HG02870 (cell line): ENCODE measurements around the gene SLC24A5.

Experiments
- ATAC-seq: cut with Tn5 transposase; IDR thresholded peaks from one replicate; pipeline ENCODE4 v1.9.1; 2021; ENCODE audit warnings: mild to moderate bottlenecking, moderate library complexity; ENCODE audit not compliant: unreplicated experiment

SLC24A5 gene

DNA sequence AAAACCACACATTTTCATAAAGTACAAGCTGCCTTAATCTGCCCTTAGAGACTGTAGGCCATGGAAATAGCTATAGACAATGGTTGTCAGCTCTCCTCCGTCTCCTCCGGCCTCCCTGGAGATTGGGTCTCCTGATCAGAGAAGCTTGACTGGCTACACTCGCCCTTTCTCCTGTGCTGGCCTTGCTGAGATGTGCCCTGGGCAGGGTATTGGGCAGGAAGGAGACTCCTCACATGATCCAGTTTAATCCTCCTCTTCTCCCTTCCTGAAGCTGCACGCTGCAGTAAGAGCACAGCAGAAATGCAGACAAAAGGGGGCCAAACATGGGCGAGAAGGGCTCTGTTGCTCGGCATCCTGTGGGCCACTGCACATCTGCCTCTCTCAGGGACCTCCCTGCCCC, at the start of gene SLC24A5:
SLC24A5 (plus strand) TSS at position 246 of the 400 bp plus-strand sequence; CDS start at position 301, 55 bp downstream.
- ATAC-seq, result no peak

DNA sequence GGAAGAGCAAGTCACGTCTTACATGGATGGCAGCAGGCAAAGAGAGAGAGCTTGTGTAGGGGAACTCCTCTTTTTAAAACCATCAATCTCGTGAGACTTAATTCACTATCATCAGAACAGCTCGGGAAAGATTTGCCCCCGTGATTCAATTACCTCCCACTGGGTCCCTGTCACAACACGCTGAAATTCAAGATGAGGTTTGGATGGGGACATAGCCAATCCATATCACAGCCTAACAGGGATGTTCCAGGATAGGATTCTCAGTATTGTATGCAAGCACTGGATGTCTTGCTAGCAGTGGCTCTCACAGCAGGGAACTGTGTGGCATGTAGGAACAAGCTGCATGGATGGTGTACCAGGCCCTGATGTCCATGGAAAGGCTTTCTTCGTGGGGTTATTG, 47.8 kb upstream of the SLC24A5 start:
- no peak for ATAC-seq

DNA sequence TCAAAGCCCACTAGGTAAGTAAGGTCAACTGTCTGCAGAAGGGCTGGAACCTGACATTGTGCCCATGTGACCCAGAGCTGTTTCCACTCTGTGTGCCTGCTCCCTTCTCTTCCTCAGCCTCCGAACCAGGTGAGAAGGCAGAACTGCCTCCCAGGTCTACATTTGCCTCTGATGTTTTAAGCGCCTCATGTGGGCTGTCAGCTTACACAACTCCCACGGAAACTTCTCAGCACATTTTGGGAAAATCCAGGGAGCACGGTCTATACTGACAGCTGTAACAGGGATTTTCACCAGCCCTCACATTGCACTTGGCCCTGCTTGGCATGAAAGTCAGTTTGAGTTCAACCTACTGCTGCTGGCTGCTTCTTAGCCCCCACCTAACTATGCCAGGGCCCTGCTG, 46.9 kb upstream of the SLC24A5 start:
- ATAC-seq, result no peak

DNA sequence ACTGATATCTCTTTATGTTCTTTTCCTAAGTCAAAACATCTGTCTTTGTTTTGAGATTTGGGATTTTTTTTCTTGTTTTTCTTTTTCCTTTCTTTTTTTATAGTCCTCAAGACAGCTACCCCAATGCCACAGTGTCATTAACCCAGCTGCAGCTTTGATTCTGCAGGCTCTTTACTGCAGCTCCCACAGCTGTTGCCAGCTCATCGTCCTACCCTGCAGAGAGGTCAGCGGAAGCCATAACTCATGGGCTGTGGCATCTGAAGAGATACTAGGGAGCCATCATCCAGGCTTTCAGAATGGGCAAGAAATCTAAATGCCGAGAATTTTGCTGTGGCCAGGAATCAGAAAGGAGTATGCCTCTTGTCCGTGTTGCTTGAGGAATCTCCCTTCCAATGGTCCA, 44.3 kb upstream of the SLC24A5 start:
- no peak for ATAC-seq

DNA sequence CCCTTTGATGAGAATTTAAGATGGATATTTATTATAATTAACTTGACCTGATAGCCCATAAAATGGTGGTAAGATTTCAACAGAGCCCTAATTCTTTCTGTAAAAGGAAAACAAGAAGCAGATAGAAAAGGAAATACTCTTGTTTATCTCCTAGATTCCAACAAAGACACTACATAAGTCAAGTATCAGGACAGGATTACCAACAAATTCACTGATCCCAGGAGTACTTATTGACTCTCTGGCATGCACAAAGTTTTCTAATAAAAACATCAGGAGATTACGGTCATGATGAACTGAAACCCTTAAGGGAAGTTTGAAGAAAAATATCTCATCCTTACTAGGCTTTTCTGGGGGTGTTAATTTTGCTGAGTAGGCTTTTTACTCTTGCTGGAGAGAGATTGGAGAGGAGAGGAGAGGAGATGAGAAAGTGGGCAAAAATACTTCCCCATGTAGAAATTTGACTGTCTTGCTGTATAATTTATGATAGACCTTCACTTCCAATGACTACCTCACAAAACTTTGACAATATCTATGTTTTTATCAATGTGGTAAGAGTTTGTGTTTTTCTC, 43.1 kb upstream of the SLC24A5 start:
- ATAC-seq, result no peak

DNA sequence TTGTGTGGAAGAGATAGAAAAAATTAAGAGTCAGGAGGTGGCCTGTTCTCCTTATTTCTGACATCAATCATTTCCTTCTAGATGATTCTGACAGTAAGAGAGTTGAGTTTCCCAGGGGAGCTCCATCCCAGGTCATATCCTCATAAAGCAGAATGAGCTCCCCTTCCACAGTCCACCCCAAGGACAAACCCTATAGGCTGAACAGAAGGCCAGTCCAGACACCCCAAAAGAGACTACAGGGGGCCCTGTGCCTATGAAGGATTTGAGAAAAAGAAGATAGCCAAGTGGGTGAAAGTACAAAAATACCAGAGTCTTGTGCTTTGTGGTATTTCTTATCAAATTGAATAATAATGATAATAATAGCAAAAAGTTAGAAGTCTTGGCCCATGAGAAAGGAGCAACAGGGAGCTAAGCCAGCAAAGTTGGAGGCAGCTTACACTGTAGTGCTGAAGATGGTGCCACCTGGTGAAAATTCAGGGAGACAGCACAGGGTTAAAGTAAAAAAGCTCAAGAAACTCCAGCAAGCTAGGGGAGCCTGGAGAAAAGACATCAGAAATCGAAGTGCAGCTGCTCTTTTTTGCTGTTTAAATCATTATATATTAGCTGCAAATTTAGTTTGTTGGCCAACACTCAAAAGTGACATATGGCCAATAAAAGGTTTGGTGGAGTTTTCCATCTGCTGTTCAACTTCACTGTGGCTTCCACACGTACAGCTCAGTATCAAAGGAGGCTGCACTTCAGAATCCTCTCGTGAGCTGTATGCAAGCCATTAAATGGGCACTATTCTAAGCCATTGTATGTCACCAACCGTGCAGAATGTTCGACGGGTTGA, 35.8 kb upstream of the SLC24A5 start:
- ATAC-seq, result peak; percentile 70

DNA sequence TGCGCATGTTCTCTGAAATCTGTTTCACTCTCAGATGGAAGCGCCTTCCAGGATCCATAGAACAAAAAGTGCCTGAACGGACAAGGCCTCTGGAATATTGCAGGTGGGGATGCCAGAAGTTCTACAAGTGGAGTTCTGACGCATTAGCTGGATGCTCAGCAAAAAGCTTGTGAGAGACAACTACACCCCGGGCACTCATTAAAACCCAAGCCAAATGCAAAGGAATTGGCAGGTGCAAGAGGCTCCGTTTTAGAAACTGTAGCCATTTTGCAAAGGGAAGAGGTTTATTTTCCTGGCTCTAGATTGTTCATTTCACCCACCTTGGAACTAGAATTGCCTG, 35.2 kb upstream of the SLC24A5 start:
- ATAC-seq, result no peak

DNA sequence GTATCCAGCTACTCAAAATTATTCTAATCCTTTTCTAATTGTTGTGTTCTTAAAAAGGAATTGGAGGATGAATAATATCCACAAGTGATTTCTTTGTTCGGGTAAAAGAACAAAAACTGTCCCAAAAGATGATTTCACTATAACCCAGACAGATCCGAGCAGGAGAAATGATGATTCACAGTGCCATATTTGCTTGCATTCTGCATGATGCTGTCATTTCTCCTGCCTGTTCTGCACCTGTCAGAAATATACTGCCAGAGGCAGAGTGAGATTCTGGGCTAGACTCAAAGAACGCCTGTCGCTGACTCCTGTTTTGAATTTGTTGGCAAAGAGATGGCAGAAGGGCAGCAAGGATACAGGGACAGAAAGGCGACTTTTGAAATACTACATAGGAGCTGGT, 34.7 kb upstream of the SLC24A5 start:
- ATAC-seq, result no peak

DNA sequence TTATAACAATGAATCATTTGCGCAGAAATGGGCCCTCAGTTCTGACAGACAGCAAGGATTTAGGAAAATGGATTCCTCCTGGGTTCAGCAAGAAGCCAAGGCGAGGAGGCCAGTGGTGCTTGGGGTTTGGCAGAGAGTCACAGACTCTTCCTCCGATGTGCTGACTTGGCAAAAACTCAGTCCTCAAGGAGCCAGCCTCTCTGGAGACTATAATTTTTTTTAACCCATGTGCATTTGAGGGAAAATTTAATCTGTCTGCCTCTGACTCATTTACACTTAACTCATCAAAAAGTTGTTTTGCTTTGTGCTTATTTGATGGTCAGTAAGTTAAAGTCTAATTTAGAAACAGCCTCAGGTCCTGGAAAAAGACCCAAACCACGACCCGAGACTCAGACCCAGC, 34.2 kb upstream of the SLC24A5 start:
- ATAC-seq, result no peak

DNA sequence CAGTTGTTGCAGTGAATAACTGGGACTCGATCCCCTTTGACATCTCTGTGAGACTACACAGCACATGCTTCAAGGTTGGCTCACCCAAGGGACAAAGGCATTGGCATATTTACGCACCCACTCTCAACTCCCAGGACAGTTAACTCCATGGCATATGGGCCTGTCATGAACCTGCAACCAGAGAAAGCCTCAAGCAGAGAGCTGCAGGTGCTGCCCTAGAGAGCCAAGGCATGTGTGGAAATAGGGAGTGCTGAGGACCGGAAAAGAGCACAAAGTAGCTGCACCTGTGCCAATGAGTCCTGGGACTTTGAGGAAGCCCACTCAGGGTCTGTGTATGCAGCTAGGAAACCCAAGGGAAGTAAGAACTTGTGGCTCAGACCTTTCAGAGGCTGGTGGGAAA, 32.9 kb upstream of the SLC24A5 start:
- ATAC-seq, result no peak

DNA sequence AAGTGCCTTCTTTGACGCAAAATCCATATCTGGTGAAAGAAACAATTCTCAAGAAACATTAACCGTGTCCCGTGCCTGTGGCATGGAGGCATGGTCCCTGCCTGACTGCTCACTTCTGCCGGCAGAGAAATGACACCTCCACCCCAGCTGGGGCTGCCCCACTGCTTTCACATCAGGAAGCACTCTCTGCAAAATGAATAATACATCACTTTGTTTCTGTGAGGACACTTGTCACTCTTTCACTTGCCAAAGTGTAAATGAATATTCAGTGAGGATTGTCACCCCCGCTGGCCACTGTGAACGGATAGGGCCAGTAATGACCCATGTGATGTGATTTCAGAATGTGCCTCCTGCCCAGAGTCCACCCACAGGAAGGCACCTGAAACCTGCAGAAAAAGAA, 31.1 kb upstream of the SLC24A5 start:
- ATAC-seq, result no peak

DNA sequence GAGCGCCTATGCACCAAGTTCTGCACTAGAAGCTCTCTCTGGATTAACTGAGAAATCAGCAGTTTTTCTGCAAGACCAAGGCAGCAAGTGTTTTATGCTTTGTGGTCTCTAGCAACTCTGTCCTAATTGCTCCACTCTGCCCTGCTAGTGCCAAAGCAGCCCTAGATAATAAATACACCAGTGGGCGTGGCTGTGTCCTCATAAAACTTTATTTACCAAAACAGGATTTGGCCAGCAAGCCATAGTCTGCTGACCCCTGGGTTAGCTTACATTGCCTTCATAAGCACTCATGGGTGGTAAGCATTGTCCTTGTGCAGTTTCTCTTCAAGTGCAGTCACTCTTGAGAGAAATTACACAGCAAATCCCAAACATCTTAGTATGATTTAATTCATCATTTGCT, 30.7 kb upstream of the SLC24A5 start:
- ATAC-seq, result no peak

DNA sequence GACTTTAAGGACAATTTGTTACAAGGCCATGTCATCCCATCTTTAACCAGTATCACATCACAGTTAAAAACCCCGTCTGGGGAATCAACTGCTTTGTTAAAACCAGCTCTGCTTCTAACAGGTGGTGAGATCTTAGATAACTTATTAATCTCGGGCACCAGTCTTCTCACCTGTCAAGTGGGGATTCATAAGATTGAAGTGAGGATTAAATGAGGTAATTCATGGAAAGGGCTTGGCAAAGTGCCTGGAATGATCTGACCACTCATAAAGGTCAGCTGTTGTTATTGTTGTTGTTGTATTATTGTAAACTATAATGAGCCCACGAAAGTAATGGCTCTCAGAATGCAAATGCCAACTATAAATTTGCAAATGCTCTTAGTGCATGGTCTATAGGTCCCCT, 30.1 kb upstream of the SLC24A5 start:
- no peak for ATAC-seq

DNA sequence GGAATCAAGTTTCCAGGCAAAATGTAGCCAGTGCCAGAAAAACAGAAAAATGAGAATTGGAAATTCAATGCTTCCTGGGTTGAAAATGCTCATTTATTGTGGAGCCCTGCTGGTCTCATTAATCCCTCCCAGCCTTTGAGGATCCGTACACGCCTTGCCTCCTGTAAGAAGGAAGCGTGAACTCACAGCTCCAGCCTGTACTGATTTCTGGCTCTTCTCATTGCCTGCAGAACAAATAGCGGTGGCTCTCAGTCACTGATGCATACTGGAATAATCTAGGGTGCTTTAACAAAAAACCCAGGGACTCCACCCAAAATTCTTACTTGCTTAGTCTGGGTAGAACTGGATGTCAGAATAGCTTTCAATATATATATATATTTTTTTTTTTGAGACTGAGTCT, 29.3 kb upstream of the SLC24A5 start:
- ATAC-seq, result no peak

DNA sequence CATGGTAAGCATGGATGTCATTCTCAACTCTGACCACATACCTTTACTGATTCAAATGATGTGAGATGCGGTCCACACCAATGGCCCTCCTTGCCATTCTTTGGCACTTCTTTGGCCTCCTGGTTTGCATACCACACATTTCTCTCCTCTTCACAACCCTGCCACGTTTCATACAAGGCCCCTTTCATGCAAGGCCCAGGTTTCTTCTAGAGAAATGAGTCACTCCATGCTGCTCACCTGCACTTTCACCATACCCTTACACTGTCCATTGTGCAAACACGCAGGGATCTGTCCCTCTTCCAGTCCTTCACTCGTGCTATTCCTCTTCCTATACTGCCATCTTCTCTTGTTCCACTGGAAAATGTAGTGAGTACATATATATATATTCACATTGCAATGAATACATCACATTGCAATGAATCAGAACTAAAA, 24.4 kb upstream of the SLC24A5 start:
- ATAC-seq, result peak; percentile 96

DNA sequence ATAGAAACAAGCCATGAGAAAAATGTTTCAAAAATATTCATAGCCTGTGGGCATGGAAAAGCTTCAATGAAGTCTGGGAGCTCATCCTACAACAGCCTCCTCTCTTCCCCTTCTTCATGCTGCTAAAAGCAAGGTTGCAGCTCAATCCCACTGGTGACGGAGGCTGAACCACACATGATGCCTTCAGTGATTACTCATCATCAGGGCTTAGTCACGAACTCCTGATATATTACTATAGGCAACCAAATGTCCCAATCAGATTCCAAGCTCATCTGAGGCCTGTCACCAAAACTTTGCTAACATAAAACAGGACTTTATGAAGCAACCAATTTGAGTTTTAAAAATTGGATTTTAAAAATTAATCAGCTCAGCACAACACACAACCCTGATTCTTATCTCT, 24.0 kb upstream of the SLC24A5 start:
- peak; percentile 46 for ATAC-seq

DNA sequence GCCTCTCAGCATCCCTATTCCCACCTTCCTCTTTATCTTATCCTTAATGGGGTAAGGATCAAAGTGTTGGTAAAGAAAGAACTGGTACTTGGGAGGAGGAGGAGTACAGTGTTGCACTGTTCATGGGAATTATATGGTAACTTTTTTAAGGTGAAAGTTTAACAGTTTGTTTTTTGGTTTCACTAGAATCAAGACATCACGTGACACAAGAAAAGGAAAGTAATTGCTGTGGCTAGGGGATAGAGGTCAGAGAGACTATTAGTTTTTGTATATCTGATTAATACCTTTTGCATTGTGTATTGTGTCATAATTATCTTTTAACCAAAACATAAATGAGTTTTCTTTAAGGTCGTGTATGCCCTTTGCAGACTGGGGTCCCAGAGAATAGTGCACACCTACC, 23.5 kb upstream of the SLC24A5 start:
- no peak for ATAC-seq

DNA sequence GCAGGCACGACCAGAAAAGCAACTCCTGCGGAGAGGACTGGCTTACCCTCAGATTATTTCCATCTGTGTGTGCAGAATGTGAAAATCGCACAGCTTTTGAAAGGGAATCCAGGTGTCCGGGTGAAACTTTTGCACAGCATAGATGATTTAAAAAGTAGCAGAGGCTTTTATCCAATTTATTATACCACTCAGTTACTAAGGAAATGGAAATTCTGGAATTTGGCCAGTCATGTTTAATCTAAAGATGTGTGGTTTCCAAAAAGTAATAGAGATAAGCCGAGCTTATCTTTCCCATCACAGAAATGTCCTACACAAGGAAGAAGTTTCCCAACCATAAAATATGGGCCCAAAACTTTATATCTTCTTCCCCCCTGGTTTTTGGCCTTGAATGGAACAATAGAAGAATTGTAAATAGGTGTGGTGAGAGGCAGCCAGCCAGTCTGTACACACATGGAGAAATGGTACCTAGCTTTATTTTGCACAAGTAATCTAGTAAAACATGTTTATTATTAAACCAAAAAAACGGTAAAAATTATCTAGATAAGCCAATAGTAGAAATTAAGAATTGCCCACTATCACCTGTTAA, 19.3 kb upstream of the SLC24A5 start:
- no peak for ATAC-seq

DNA sequence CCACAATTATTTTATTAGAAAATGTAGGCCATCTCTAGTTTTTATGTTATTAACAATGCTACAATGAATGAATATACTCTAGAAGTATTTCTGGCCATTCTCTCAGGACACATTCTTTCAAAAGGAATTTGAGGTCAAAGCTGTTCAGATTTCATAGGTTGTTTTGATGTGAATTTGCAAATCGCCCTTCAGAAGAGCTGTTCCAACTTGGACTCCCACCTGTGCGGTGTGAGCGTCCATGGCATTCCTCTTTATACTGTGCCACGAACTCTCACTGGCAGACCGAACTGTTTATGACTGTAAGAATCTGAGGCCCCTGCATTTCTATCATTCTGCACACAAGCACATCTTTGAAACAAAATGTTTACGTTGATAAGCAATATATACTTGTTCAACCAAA, 18.6 kb upstream of the SLC24A5 start:
- ATAC-seq, result no peak

DNA sequence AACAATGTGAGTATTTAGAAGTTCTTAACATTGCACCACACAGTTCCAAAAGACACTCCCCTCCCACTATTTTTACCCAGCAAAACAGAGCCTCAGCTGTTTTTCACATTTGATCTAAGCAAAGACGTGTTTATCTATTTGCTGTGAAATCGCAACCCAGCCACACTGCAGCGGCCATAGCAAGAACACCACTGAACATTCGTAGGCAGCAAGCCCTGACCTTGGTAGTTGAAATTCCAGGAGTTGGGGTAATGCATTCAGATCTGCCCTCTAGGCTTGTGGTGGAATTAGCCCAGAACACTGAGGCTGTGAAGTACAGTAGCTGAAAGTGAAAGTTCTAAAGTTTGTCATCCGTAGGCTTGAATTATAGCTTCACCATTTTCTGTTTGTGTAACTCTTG, 17.1 kb upstream of the SLC24A5 start:
- no peak for ATAC-seq

DNA sequence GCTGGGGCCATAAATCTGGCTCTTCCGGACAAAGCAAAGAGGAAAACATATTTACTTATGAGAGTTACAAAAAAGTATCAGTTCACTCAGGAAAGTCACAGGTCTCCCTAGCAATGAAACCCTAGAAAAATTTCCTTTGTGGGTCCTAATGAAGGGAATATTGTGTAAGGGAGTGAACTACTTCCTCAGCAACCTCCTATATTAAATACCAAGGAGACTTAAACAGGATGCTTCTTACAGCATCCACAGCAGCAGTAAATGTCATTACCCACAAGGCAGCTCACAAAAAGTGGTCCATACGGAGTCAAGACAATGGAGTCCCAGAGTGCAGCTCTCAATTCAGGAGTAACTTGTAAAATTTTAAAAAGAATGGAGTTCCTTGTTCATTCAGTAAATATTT, 14.9 kb upstream of the SLC24A5 start:
- ATAC-seq, result no peak

DNA sequence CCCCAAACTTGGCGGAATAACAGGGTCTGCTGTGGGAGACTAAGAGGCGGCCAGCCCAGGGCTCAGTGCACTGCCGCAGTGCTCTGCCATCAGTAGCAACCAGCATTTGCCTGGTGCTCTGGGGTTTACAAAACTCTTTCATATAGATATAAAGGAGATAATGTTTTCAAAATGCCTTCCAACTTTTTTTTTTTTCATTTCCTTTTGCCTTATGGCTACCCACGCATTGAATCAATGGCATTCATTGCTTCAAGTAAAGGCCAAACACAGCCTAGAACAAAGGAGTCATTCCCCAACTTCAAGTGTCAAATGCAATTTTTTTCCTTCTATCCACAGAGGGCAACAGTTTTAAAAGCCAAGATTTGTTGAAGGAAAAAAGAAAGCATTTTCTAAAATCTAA, 11.6 kb upstream of the SLC24A5 start:
- ATAC-seq, result no peak
